SK-N-MC (cell line): ENCODE measurements around the gene CDKN2B-AS1.

Experiments used
- EZH2 ChIP-seq: fragments of 200-600 bp; sonication (generic); IDR thresholded peaks from one replicate; pipeline ENCODE4 v1.6.1; 2017; ENCODE audit warnings: antibody characterized with exemption
- POLR2AphosphoS5 ChIP-seq: IDR thresholded peaks from 2 replicates; pipeline ENCODE4 v1.6.1; 2012; ENCODE audit warnings: mild to moderate bottlenecking, low read depth, low read length, borderline replicate concordance

GRCh38 chr9:21996858-21997257, 2.3 kb downstream of the CDKN2B-AS1 start:
- TF ChIP-seq EZH2 (no peak), POLR2AphosphoS5 (no peak)
